Dedifferentiated amniotic fluid mesenchymal stem cell (primary cell): ENCODE data around the gene YPEL3.

Experiments
- DNase-seq: peaks from one replicate; pipeline ENCODE4 v3.0.0-alpha.2; 2016; ENCODE audit errors: extremely low spot score

The YPEL3 gene

GRCh38 chr16:30049871-30050270 lies 46.1 kb downstream of the YPEL3 start:
- DNase-seq: no peak

- DNase-seq: no peak
These were observed 49.4 kb downstream of the YPEL3 start for GRCh38 chr16:30046588-30046987.

- no peak for DNase-seq
These were observed 49.8 kb downstream of the YPEL3 start for GRCh38 chr16:30046178-30046577.
